ENCODE data around the gene SMTNL2.
"Not testable (repeated sequence)": the region's sequence is repeated elsewhere in the genome, so short reads cannot be mapped to it uniquely, and the experiment has no call there.

SMTNL2 gene

GRCh38 chr17:4587195-4587594 is 2.9 kb downstream of the SMTNL2 start:
- DNase-seq = no peak

GRCh38 chr17:4587803-4588202 is 3.5 kb downstream of the SMTNL2 start:
- DNase-seq = no peak

- DNase-seq = no peak
Observed at GRCh38 chr17:4588391-4588790, 4.1 kb downstream of the SMTNL2 start.

- DNase-seq = no peak
Observed at GRCh38 chr17:4588898-4589625, 4.7 kb downstream of the SMTNL2 start.

GRCh38 chr17:4590042-4590441 is 5.7 kb downstream of the SMTNL2 start:
- DNase-seq = not testable (repeated sequence)

GRCh38 chr17:4590981-4591453 is 6.7 kb downstream of the SMTNL2 start:
- DNase-seq = no peak

GRCh38 chr17:4591529-4591928 is 7.2 kb downstream of the SMTNL2 start:
- no peak for DNase-seq

GRCh38 chr17:4592240-4593005 is 8.1 kb downstream of the SMTNL2 start:
- no peak for DNase-seq

GRCh38 chr17:4593021-4593421 is 8.7 kb downstream of the SMTNL2 start:
- DNase-seq = no peak

- DNase-seq = no peak
Observed at GRCh38 chr17:4594406-4594805, 10.1 kb downstream of the SMTNL2 start.

GRCh38 chr17:4594931-4595684 is 10.8 kb downstream of the SMTNL2 start:
- DNase-seq = no peak

GRCh38 chr17:4595685-4596342 is 11.5 kb downstream of the SMTNL2 start:
- DNase-seq = not testable (repeated sequence)

- DNase-seq = no peak
Observed at GRCh38 chr17:4596636-4597380, 12.5 kb downstream of the SMTNL2 start.

- no peak for DNase-seq
Observed at GRCh38 chr17:4597975-4598374, 13.6 kb downstream of the SMTNL2 start.

- no peak for DNase-seq
Observed at GRCh38 chr17:4598776-4599504, 14.6 kb downstream of the SMTNL2 start.

- peak; percentile 45 for DNase-seq
Observed at GRCh38 chr17:4599505-4600281, 15.4 kb downstream of the SMTNL2 start.

- no peak for DNase-seq
Observed at GRCh38 chr17:4600563-4600962, 16.2 kb downstream of the SMTNL2 start.

GRCh38 chr17:4601326-4601725 is 17.0 kb downstream of the SMTNL2 start:
- DNase-seq = no peak

- DNase-seq = no peak
Observed at GRCh38 chr17:4602041-4602440, 17.7 kb downstream of the SMTNL2 start.

GRCh38 chr17:4604111-4604644 is 19.8 kb downstream of the SMTNL2 start:
- DNase-seq = peak; percentile 48

Measured in COR-L47 (cell line).